Lower lobe of right lung (tissue), 2 donors: Measurements from ENCODE around the gene BICC1. TPM values are rescaled to one million over a fixed set of nuclear protein-coding genes. Genes with fewer than 3 reads are reported as not detected.

Experiments
- ATAC-seq, 2 donors: fragments of 200-7000 bp; cut with Tn5 transposase; one replicate each; pipeline ENCODE4 v1.9.1; 2020 to 2022; ENCODE audit warnings: mild to moderate bottlenecking in 2 of 2, moderate library complexity in 2 of 2
- DNase-seq: peaks from one replicate; pipeline ENCODE4 v3.0.0-alpha.2; 2020
- H3K27ac ChIP-seq: fragments of 200-600 bp; one replicate; pipeline ENCODE4 v1.8.0; 2022
- H3K27me3 ChIP-seq: fragments of 200-600 bp; one replicate; pipeline ENCODE4 v1.8.0; 2022; ENCODE audit warnings: low read depth
- H3K36me3 ChIP-seq: fragments of 200-600 bp; one replicate; pipeline ENCODE4 v1.8.0; 2022; ENCODE audit warnings: mild to moderate bottlenecking
- H3K4me1 ChIP-seq: fragments of 200-600 bp; one replicate; pipeline ENCODE4 v1.8.0; 2022
- H3K4me3 ChIP-seq: fragments of 200-600 bp; one replicate; pipeline ENCODE4 v1.8.0; 2022; ENCODE audit warnings: mild to moderate bottlenecking
- H3K9me3 ChIP-seq: fragments of 200-600 bp; one replicate; pipeline ENCODE4 v1.8.0; 2022
- intact Hi-C: fragments of 100-400 bp; cut with DNase I; formaldehyde crosslinking; loops from one replicate; pipeline ENCODE4 v1.11.0; 2022
- total RNA-seq: library from RNA; stranded (reverse); fragmentation: NEBNext Ultra II Directional; extraction: Animal tissue kit (Norgen Biotek cat#: 25700); gene quantifications from one replicate; pipeline ENCODE4 v1.2.1, GENCODE V29; 2021
- TF ChIP-seq, protein P1 (sequence below): fragments of 200-600 bp; IDR thresholded peaks from one replicate; pipeline ENCODE4 v1.8.0; 2022; ENCODE audit warnings: antibody characterized with exemption, mild to moderate bottlenecking
- donor health status: DM: no; HTN: yes; CAD: no; lungs with severe emphysema.

BICC1 gene
- total RNA-seq, 1 donor from 2014 or later = 11.0 TPM

DNA sequence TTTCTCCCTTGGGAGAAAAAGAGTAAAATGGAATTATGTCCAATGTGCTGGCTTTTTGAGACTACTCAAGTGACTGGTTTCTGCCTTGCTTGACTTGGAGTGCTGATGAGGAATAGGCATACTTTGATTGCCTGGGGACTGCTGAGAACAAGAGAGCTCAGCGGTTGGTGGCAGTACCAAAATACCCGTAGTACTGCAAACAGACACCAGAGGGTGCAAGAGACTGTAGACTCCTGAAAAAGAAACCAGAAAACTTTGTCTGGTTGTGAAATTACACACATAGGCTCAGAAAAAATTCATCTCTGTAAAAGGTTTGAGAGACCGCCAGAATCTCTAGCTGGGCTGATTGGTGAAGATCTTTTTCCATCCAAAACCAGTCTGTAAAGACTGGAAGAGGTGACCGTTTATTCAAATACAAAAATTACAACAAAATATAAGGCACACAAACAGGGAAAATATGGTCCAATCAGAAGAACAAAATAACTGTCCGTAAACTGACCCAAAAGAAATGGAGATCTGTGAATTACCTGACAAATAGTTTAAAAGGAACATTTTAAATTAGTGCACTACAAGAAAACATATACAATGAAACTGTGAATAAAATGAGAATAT is 18.5 kb downstream of the BICC1 start:
- Histone ChIP-seq H3K27me3 (no peaks in the 10 kb centered on the region), H3K4me3 (no peak overlapping the region), H3K4me1 (no peaks in the 10 kb centered on the region), H3K36me3 (no peaks in the 10 kb centered on the region), H3K27ac (no peak overlapping the region), H3K9me3 (peaks cover 5% of the 10 kb centered on the region)
- ATAC-seq (peak; percentile 66 to 85), DNase-seq (no peak)
- TF ChIP-seq, protein P1, sequence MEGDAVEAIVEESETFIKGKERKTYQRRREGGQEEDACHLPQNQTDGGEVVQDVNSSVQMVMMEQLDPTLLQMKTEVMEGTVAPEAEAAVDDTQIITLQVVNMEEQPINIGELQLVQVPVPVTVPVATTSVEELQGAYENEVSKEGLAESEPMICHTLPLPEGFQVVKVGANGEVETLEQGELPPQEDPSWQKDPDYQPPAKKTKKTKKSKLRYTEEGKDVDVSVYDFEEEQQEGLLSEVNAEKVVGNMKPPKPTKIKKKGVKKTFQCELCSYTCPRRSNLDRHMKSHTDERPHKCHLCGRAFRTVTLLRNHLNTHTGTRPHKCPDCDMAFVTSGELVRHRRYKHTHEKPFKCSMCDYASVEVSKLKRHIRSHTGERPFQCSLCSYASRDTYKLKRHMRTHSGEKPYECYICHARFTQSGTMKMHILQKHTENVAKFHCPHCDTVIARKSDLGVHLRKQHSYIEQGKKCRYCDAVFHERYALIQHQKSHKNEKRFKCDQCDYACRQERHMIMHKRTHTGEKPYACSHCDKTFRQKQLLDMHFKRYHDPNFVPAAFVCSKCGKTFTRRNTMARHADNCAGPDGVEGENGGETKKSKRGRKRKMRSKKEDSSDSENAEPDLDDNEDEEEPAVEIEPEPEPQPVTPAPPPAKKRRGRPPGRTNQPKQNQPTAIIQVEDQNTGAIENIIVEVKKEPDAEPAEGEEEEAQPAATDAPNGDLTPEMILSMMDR = peak; percentile 73
- intact Hi-C loops = no loop called here

DNA sequence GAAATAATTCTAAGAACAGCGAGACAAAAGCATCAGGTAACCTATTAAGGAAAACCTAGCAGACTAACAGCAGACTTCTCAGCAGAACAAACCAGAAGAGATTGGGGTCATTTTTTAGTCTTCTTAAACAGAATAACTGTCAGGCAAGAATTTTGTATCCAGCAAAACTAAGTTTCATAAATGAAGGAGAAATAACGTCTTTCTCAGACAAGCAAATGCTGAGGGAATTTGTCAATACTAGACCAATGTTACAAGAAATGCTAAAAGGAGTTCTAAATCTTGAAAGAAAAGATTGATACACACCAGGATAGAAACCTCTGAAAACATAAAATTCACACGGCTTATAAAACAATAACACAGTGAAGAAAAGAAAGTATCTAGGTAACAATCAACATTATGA is 22.6 kb downstream of the BICC1 start:
- TF ChIP-seq, protein P1 = no peak
- peaks cover 5% of the 10 kb centered on the region for H3K9me3 ChIP-seq
- no peaks in the 10 kb centered on the region for H3K27me3 ChIP-seq
- ATAC-seq = no peak
- no peaks in the 10 kb centered on the region for H3K4me1 ChIP-seq
- H3K4me3 ChIP-seq = no peak overlapping the region
- intact Hi-C loops = no loop called here
- H3K27ac ChIP-seq = no peak overlapping the region
- no peaks in the 10 kb centered on the region for H3K36me3 ChIP-seq
- DNase-seq = no peak

DNA sequence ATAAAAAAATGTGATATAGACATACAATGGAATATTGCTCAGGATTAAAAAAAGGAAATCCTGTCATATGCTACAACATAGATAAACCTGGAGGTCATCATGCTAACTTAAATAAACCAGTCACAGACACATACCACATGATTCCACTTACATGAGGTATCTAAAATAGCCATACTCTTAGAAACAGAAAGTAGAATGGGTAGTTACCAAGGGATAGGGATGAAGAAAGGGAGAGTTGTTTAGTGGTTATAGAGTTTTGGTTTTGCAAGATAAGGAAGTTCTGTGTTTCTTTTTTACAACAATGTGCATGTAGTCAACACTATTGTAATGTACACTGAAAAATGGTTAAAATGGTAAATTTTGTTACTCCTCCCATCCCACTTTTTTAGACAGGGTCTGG is 30.5 kb downstream of the BICC1 start:
- Histone ChIP-seq H3K4me3 (no peak overlapping the region), H3K36me3 (no peaks in the 10 kb centered on the region), H3K4me1 (no peaks in the 10 kb centered on the region), H3K27me3 (no peaks in the 10 kb centered on the region), H3K27ac (no peak overlapping the region), H3K9me3 (no peaks in the 10 kb centered on the region)
- intact Hi-C loops = no loop called here
- TF ChIP-seq, protein P1 = no peak
- no peak for ATAC-seq
- DNase-seq = no peak

DNA sequence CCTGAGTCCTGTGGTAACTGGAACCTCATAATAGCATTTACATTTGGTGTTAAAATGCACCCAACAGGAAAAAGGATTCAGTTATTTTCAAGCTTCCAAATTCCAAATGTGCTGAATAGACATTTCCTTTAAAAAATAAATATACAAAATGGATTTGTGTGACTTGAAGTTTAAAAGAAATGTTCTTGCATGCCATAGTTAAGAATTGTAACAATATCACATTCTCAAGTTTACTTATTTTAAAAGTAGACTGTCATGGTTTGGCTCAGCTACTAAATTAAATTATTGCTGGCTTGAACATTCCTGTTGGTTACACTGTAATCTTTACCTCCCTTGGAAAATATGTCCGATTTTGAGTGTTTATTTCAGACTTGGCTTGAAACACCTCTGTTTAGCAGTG is 31.5 kb downstream of the BICC1 start:
- intact Hi-C loops = no loop called here
- H3K36me3 ChIP-seq = no peaks in the 10 kb centered on the region
- TF ChIP-seq, protein P1 = no peak
- H3K27me3 ChIP-seq = no peaks in the 10 kb centered on the region
- ATAC-seq (no peak), DNase-seq (no peak)
- no peaks in the 10 kb centered on the region for H3K9me3 ChIP-seq
- no peak overlapping the region for H3K4me3 ChIP-seq
- H3K27ac ChIP-seq = no peak overlapping the region
- H3K4me1 ChIP-seq = no peaks in the 10 kb centered on the region

DNA sequence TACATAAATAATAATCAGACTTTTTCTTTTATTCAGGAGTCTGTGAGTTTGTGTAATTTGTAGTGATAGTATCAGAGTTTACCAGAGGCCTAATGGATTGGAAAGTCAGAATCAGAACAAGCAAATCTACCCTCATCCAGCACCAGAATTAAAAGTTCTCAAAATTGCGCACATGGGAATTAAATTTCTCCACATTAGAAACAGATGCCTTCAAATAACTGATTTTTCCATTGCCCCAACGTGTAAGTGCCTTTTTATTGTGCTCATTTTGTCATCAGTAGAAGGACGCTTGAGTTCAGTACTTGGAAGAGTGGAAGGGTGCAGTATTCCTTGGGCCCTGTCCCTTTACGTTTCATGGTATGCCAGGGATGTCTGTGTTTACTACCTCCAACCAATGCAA is 32.8 kb downstream of the BICC1 start:
- Histone ChIP-seq H3K27ac (no peak overlapping the region), H3K27me3 (no peaks in the 10 kb centered on the region), H3K36me3 (no peaks in the 10 kb centered on the region), H3K4me1 (no peaks in the 10 kb centered on the region), H3K4me3 (no peak overlapping the region), H3K9me3 (no peaks in the 10 kb centered on the region)
- ATAC-seq (no peak), DNase-seq (no peak)
- TF ChIP-seq, protein P1 = no peak
- intact Hi-C loops = no loop called here
